H1 (cell line): ENCODE data around the gene KIF22. TPM values are rescaled to one million over a fixed set of nuclear protein-coding genes. Genes with fewer than 3 reads are reported as not detected.

Experiments
- CTCF ChIA-PET: fragments of 300-600 bp; sonication (Branson Sonifier 250); formaldehyde crosslinking; loops from one replicate; lab custom pipeline; 2021; ENCODE audit not compliant: partially characterized antibody; lab: Charles Lee
- POLR2A ChIA-PET: fragments of 300-600 bp; sonication (Branson Sonifier 250); formaldehyde crosslinking; loops from one replicate; lab custom pipeline; 2021; ENCODE audit warnings: inconsistent platforms; ENCODE audit not compliant: partially characterized antibody; lab: Charles Lee
- DNase-seq, 2 experiments: peaks; one replicate each; pipeline versions ENCODE4 v3.0.0 to v3.0.0-alpha.2; 2010 to 2022; ENCODE audit warnings: low spot score in 2 of 2, low read depth in 1 of 2, mixed read lengths in 1 of 2
- FAIRE-seq: peaks from 2 replicates; lab custom pipeline; 2011; peaks lifted over from hg19 to GRCh38; lab: Jason Lieb, UNC
- H2AFZ ChIP-seq: 2 replicates; pipeline ENCODE4 v1.8.1; 2012; ENCODE audit warnings: low read length, inconsistent platforms
- H2AK5ac ChIP-seq: 2 replicates; pipeline ENCODE4 v1.6.1; 2013; ENCODE audit warnings: low read depth, low read length
- H2BK120ac ChIP-seq: replicated peaks from 2 replicates; pipeline ENCODE3; 2013; ENCODE audit warnings: low read depth, low read length, inconsistent platforms
- H2BK12ac ChIP-seq: 2 replicates; pipeline ENCODE4 v1.6.1; 2013; ENCODE audit warnings: low read depth, low read length
- H2BK15ac ChIP-seq: 2 replicates; pipeline ENCODE4 v1.6.1; 2013; ENCODE audit warnings: low read length
- H2BK20ac ChIP-seq: 2 replicates; pipeline ENCODE4 v1.6.1; 2013; ENCODE audit warnings: low read length
- H2BK5ac ChIP-seq: 2 replicates; pipeline ENCODE4 v1.6.1; 2013; ENCODE audit warnings: low read depth, low read length
- H3K14ac ChIP-seq: 2 replicates; pipeline ENCODE4 v1.6.1; 2013; ENCODE audit warnings: inconsistent platforms; ENCODE audit not compliant: insufficient read length
- H3K18ac ChIP-seq: 2 replicates; pipeline ENCODE4 v1.6.1; 2013; ENCODE audit warnings: low read length; ENCODE audit errors: extremely low read depth
- H3K23ac ChIP-seq: 2 replicates; pipeline ENCODE4 v1.6.1; 2013; ENCODE audit warnings: inconsistent platforms; ENCODE audit not compliant: insufficient read length
- H3K23me2 ChIP-seq: 2 replicates; pipeline ENCODE4 v1.6.1; 2013; ENCODE audit warnings: low read depth, low read length
- H3K27ac ChIP-seq: 2 replicates; pipeline ENCODE4 v1.6.1; 2011; ENCODE audit warnings: low read depth, low read length, inconsistent platforms
- H3K27me3 ChIP-seq, 4 experiments: replicated peaks in 1 of 4; 1 replicate in 1 of 4; 2 replicates in 3 of 4; pipeline versions ENCODE4 v1.6.1 to v1.8.1; 2011 to 2013; ENCODE audit warnings: low read length in 3 of 4, mild to moderate bottlenecking in 3 of 4, inconsistent platforms in 2 of 4, mixed read lengths in 2 of 4, moderate library complexity in 1 of 4; ENCODE audit not compliant: control insufficient read depth in 3 of 4, insufficient read depth in 3 of 4; ENCODE audit errors: extremely low read depth in 1 of 4
- H3K36me3 ChIP-seq, 4 experiments: 2 replicates each; pipeline versions ENCODE4 v1.6.1 to v1.8.1; 2011 to 2013; ENCODE audit warnings: mild to moderate bottlenecking in 4 of 4, low read length in 3 of 4, moderate library complexity in 2 of 4, control low read depth in 1 of 4, inconsistent platforms in 1 of 4; ENCODE audit not compliant: insufficient read depth in 4 of 4, control insufficient read depth in 2 of 4
- H3K4ac ChIP-seq: replicated peaks from 2 replicates; pipeline ENCODE3; 2013; ENCODE audit warnings: low read length, low read depth, mixed read lengths, inconsistent platforms; ENCODE audit not compliant: insufficient read length
- H3K4me1 ChIP-seq, 4 experiments: replicated peaks in 1 of 4; 1 replicate in 1 of 4; 2 replicates in 3 of 4; pipeline versions ENCODE4 v1.6.1 to v1.8.1; 2011 to 2013; ENCODE audit warnings: low read length in 3 of 4, inconsistent platforms in 2 of 4, mixed read lengths in 1 of 4; ENCODE audit not compliant: insufficient read depth in 4 of 4, control insufficient read depth in 3 of 4
- H3K4me2 ChIP-seq, 2 experiments: 2 replicates each; pipeline versions ENCODE4 v1.6.1 to v1.8.1; 2011 to 2013; ENCODE audit warnings: low read depth in 2 of 2, low read length in 2 of 2, control low read depth in 1 of 2, inconsistent platforms in 1 of 2, mild to moderate bottlenecking in 1 of 2; ENCODE audit not compliant: insufficient read depth in 1 of 2
- H3K4me3 ChIP-seq, 4 experiments: fragments of 200-600, 300-600 bp in 1 of 4; sonication (generic), shearing (Covaris generic), sonication (Bioruptor Twin) in 1 of 4; 2 replicates each; pipeline versions ENCODE4 v1.5.1 to v1.8.1; 2011 to 2016; ENCODE audit warnings: low read length in 4 of 4, low read depth in 3 of 4, control low read depth in 2 of 4, inconsistent platforms in 2 of 4, mild to moderate bottlenecking in 2 of 4, mixed read lengths in 1 of 4, moderate library complexity in 1 of 4; ENCODE audit not compliant: insufficient read depth in 2 of 4; ENCODE audit errors: extremely low read depth in 1 of 4
- H3K56ac ChIP-seq: replicated peaks from 2 replicates; pipeline ENCODE3; 2013; ENCODE audit warnings: low read depth, mild to moderate bottlenecking, mixed read lengths, low read length, inconsistent platforms; ENCODE audit not compliant: insufficient read length
- H3K79me1 ChIP-seq: 2 replicates; pipeline ENCODE4 v1.6.1; 2013; ENCODE audit warnings: low read depth, low read length, control low read depth
- H3K79me2 ChIP-seq, 2 experiments: 2 replicates each; pipeline versions ENCODE4 v1.6.1 to v1.8.1; 2012 to 2013; ENCODE audit warnings: low read length in 2 of 2, mild to moderate bottlenecking in 2 of 2, inconsistent platforms in 1 of 2; ENCODE audit not compliant: insufficient read depth in 2 of 2, control insufficient read depth in 1 of 2
- H3K9ac ChIP-seq, 4 experiments: replicated peaks in 1 of 4; 1 replicate in 1 of 4; 2 replicates in 3 of 4; pipeline versions ENCODE4 v1.6.1 to v1.8.1; 2011 to 2013; ENCODE audit warnings: low read depth in 3 of 4, low read length in 3 of 4, control low read depth in 2 of 4, mild to moderate bottlenecking in 2 of 4, moderate library complexity in 2 of 4, inconsistent platforms in 1 of 4; ENCODE audit errors: extremely low read depth in 1 of 4
- H3K9me3 ChIP-seq, 2 experiments: 2 replicates each; pipeline versions ENCODE4 v1.6.1 to v1.8.1; 2012 to 2013; ENCODE audit warnings: mild to moderate bottlenecking in 2 of 2, moderate library complexity in 2 of 2, control low read depth in 1 of 2, inconsistent platforms in 1 of 2, low read depth in 1 of 2, low read length in 1 of 2, mixed read lengths in 1 of 2; ENCODE audit not compliant: insufficient read depth in 2 of 2
- H4K20me1 ChIP-seq, 2 experiments: replicated peaks in 1 of 2; 2 replicates each; pipeline versions ENCODE3 to v1.8.1; 2011 to 2013; ENCODE audit warnings: inconsistent platforms in 2 of 2, low read length in 2 of 2, mild to moderate bottlenecking in 1 of 2; ENCODE audit not compliant: insufficient read depth in 2 of 2, control insufficient read depth in 1 of 2
- H4K5ac ChIP-seq: 2 replicates; pipeline ENCODE4 v1.6.1; 2013; ENCODE audit warnings: low read length, low read depth, mixed read lengths, inconsistent platforms; ENCODE audit not compliant: insufficient read length
- H4K8ac ChIP-seq: 2 replicates; pipeline ENCODE4 v1.8.0; 2013; ENCODE audit warnings: mild to moderate bottlenecking, moderate library complexity, low read length, inconsistent platforms; ENCODE audit not compliant: insufficient read depth; ENCODE audit errors: extremely low read depth
- H4K91ac ChIP-seq: replicated peaks from 2 replicates; pipeline ENCODE3; 2013; ENCODE audit warnings: low read length, mixed read lengths, inconsistent platforms; ENCODE audit not compliant: insufficient read length
- HDAC2 ChIP-seq, 2 experiments: fragments of 300-600 bp in 1 of 2; sonication (generic) in 1 of 2; IDR thresholded peaks; 2 replicates each; pipeline ENCODE4 v1.6.1; 2011 to 2012; ENCODE audit warnings: low read depth in 2 of 2, low read length in 2 of 2, mild to moderate bottlenecking in 2 of 2, moderate library complexity in 2 of 2, borderline replicate concordance in 1 of 2, inconsistent platforms in 1 of 2
- JUN ChIP-seq: IDR thresholded peaks from 2 replicates; pipeline ENCODE4 v1.6.1; 2011; ENCODE audit warnings: low read depth, mild to moderate bottlenecking, improper control_type of control experiment, low read length
- POLR2AphosphoS5 ChIP-seq: IDR thresholded peaks from 2 replicates; pipeline ENCODE4 v1.6.1; 2011; ENCODE audit warnings: low read depth, low read length
- SUZ12 ChIP-seq: fragments of 200-600 bp; sonication (generic); IDR thresholded peaks from 2 replicates; pipeline ENCODE4 v1.6.1; 2012; ENCODE audit warnings: mild to moderate bottlenecking, inconsistent platforms, low read length, moderate library complexity, mixed read lengths
- WGBS, 2 experiments: shearing (Covaris generic) in 1 of 2; methylation state at CpG; one replicate each; pipeline versions ENCODE4 v1.1.6 to v1.1.7; 2013 to 2015; ENCODE audit warnings: low lambda C conversion rate in 2 of 2, mixed read lengths in 2 of 2, inconsistent platforms in 1 of 2, low coverage in 1 of 2, missing lambda C conversion rate in 1 of 2; ENCODE audit not compliant: insufficient replicate concordance in 2 of 2, insufficient coverage in 1 of 2, insufficient read length in 1 of 2; ENCODE audit errors: extremely low coverage in 1 of 2, missing lambda C conversion rate in 1 of 2; 5-methylcytosine and 5-hydroxymethylcytosine counted together
- polyA plus RNA-seq, 7 experiments: library from polyadenylated mRNA; depleted of rRNA in 3 of 7; stranded (reverse) in 5 of 7; unstranded in 2 of 7; fragments of >200 nt in 5 of 7; fragments of 200-250 nt in 2 of 7; gene quantifications; 1 replicate in 5 of 7; 2 replicates in 1 of 7; 4 replicates in 1 of 7; pipeline versions ENCODE4 v1.2.1 to v1.2.3, GENCODE V29; 2011 to 2013; ENCODE audit warnings: missing spikeins in 2 of 7, mixed read lengths in 2 of 7
- total RNA-seq: library from RNA; stranded (reverse); fragmentation: NEBNext Ultra II Directional; extraction: Animal tissue kit (Norgen Biotek cat#: 25700); gene quantifications from 2 replicates; pipeline ENCODE4 v1.2.1, GENCODE V29; 2021

Gene KIF22
- total and polyA plus RNA-seq, 2 of the 8 experiments (the other 6 are each of a cell fraction or from before 2014, with no cell fraction given) = 139 to 142 TPM

DNA sequence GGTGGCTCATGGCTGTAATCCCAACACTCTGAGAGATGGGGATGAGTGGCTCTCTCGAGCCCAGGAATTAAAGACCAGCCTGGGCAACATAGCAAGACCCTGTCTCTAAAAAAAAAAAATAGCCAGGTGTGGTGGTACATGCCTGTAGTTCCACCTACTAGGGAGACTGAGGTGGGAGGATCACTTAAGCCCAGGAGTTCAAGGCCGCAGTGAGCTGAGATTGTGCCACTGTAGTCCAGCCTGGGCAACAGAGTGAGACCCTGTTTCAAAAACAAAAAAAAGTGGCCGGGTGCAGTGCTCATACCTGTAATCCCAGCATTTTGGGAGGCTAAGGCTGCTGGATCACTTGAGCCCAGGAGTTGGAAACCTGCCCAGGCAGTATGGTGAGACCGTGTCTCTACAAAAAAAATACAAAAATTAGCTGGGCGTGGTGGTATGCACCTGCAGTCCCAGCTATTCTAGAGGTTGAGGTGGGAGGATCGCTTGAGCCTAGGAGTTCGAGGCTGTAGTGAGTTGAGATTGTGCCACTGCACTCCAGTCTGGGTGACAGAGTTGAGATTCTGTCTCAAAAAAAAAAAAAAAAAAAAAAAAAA is 47.8 kb upstream of the KIF22 start:
- Histone ChIP-seq H3K56ac (no peak overlapping the region), H3K4me3 (no peak overlapping the region), H3K27ac (no peak overlapping the region), H3K4me2 (no peak overlapping the region), H3K9ac (no peak overlapping the region), H3K79me1 (0 out of 2 replicates have a peak, but pooled peaks cover 2% of the 10 kb centered on the region), H2BK15ac (no peak overlapping the region), H2BK5ac (no peak overlapping the region), H3K27me3 (no peaks in the 10 kb centered on the region), H3K23me2 (peaks cover 3% of the 10 kb centered on the region; the same call in 1 of the 2 replicates), H4K5ac (no peak overlapping the region), H2BK120ac (no peak overlapping the region), H2BK12ac (no peak overlapping the region), H3K4me1 (peaks cover 0 to 4% (median 2%) of the 10 kb centered on the region in 4 experiments; a peak in 4 of 7 replicates), H3K14ac (no peak overlapping the region), H3K23ac (no peak overlapping the region), H4K8ac (no peak overlapping the region), H2AK5ac (no peak overlapping the region), H3K36me3 (peaks cover 0 to 5% (median under 1%) of the 10 kb centered on the region in 4 experiments; a peak in 4 of 8 replicates), H4K20me1 (peaks cover 12 to 21% of the 10 kb centered on the region in 2 experiments), H4K91ac (no peak overlapping the region), H2AFZ (no peak overlapping the region)
- FAIRE-seq (no peak), DNase-seq (no peak)
- POLR2A ChIA-PET = interaction anchor here (0.6 to 4.0 kb wide), 11 partner anchors 8 to 62 kb away, joined by 3 to 25 read pairs (median 8); partner anchors contain the start of genes KIF22 and ZG16
- TF ChIP-seq SUZ12 = no peak
- TF ChIP-seq JUN = no peak
- TF ChIP-seq HDAC2 (IDR thresholded peaks at IDR 0.05; ENCODE audit: borderline replicate concordance in 1 of 2, low read depth in 2 of 2, low read length in 2 of 2) = 0 out of 4 replicates have a peak, but pooled peaks of 1 of the 2 experiments have one; percentile 36
- TF ChIP-seq POLR2AphosphoS5 = 0 out of 2 replicates have a peak, but pooled peaks have one; percentile 32
- TF ChIP-seq, all 59 proteins: peak for 2
- 86% methylated on average over 7 of the region's 7 CpGs; no CpG with 5 or more reads in 1 of the 2 experiments for WGBS, 2 experiments
- no peak overlapping the region for H2BK20ac ChIP-seq
- no peak overlapping the region for H3K4ac ChIP-seq
- H3K9me3 ChIP-seq = 0 out of 4 replicates have a peak, but pooled peaks cover 0 to 1% of the 10 kb centered on the region in 2 experiments
- no peak overlapping the region for H3K18ac ChIP-seq
- no peaks in the 10 kb centered on the region for H3K79me2 ChIP-seq
- CTCF ChIA-PET = interaction anchor here (1.2 kb wide), 1 partner anchor 43 kb away, joined by 3 read pairs; no protein-coding TSS in a partner anchor
